AG04449 (cell line): ENCODE results near the gene ZNF385C.

Experiments used
- CTCF ChIA-PET: fragments of 350-600 bp; formaldehyde crosslinking; extraction: SDS; loops from one replicate; lab custom pipeline; 2021; ENCODE audit warnings: antibody characterized with exemption; lab: Yijun Ruan, JAX
- POLR2A ChIA-PET: fragments of 400-600, 350-600 bp; formaldehyde crosslinking; extraction: SDS; loops from one replicate; lab custom pipeline; 2020; ENCODE audit warnings: antibody characterized with exemption, inconsistent platforms; lab: Yijun Ruan, JAX
- DNase-seq: peaks from one replicate; pipeline ENCODE4 v3.0.0-alpha.2; 2010; ENCODE audit warnings: low read depth, low spot score
- H3K4me3 ChIP-seq: 2 replicates; pipeline ENCODE4 v1.5.1; 2011; ENCODE audit warnings: low read depth, mild to moderate bottlenecking, control low read depth, low read length
- TF ChIP-seq, protein P1 (sequence below): IDR thresholded peaks from one replicate; pipeline ENCODE4 v1.5.1; 2011; ENCODE audit warnings: mild to moderate bottlenecking, moderate library complexity, low read length, control low read depth, inconsistent platforms; ENCODE audit not compliant: insufficient read depth; ENCODE audit errors: missing control alignments

Gene ZNF385C

GRCh38 chr17:42071810-42072209 lies 26.5 kb downstream of the ZNF385C start:
- no peak overlapping the region for H3K4me3 ChIP-seq
- no peak for DNase-seq
- ChIA-PET POLR2A (no interaction called here), CTCF (interaction anchor here (1.0 to 1.7 kb wide), 4 partner anchors 17 to 47 kb away, joined by 3 to 6 read pairs (median 4); no protein-coding TSS in a partner anchor)
- TF ChIP-seq, protein P1, sequence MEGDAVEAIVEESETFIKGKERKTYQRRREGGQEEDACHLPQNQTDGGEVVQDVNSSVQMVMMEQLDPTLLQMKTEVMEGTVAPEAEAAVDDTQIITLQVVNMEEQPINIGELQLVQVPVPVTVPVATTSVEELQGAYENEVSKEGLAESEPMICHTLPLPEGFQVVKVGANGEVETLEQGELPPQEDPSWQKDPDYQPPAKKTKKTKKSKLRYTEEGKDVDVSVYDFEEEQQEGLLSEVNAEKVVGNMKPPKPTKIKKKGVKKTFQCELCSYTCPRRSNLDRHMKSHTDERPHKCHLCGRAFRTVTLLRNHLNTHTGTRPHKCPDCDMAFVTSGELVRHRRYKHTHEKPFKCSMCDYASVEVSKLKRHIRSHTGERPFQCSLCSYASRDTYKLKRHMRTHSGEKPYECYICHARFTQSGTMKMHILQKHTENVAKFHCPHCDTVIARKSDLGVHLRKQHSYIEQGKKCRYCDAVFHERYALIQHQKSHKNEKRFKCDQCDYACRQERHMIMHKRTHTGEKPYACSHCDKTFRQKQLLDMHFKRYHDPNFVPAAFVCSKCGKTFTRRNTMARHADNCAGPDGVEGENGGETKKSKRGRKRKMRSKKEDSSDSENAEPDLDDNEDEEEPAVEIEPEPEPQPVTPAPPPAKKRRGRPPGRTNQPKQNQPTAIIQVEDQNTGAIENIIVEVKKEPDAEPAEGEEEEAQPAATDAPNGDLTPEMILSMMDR, result no peak

DNA sequence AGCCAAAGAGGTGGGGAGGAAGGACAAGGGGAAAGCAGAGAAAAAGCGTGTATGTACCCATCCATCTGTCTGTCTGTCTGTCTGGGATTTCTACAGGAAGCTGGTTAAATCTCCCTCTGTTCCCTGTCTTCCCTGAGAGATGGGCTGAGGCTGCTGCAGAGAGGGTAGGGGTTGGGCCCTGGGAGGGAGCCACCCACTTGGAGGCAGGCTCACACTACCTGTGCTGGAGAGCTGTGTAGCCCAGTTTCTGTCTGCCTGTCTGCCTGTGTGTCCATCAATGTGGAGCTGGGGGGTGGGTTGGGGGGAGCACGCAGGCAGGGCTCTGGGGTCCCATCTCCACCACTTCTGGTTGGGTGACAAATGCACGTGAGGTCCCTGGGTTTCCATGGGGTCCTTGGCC lies 29.3 kb downstream of the ZNF385C start:
- ChIA-PET POLR2A (no interaction called here), CTCF (interaction anchor here (0.9 to 4.8 kb wide), 10 partner anchors 7 to 106 kb away, joined by 3 to 43 read pairs (median 12); partner anchors contain the start of genes KAT2A and ZNF385C)
- no peak for DNase-seq
- no peak overlapping the region for H3K4me3 ChIP-seq
- TF ChIP-seq, protein P1, result no peak

- TF ChIP-seq, protein P1, result peak; percentile 89
- DNase-seq, result no peak
- ChIA-PET CTCF (interaction anchor here (0.6 to 4.8 kb wide), 37 partner anchors 8 to 450 kb away, joined by 3 to 43 read pairs (median 7); partner anchors contain the start of genes DHX58, GHDC, KAT2A and ZNF385C), POLR2A (no interaction called here)
- no peak overlapping the region for H3K4me3 ChIP-seq
Observed at GRCh38 chr17:42067371-42068091, 30.7 kb downstream of the ZNF385C start.

DNA sequence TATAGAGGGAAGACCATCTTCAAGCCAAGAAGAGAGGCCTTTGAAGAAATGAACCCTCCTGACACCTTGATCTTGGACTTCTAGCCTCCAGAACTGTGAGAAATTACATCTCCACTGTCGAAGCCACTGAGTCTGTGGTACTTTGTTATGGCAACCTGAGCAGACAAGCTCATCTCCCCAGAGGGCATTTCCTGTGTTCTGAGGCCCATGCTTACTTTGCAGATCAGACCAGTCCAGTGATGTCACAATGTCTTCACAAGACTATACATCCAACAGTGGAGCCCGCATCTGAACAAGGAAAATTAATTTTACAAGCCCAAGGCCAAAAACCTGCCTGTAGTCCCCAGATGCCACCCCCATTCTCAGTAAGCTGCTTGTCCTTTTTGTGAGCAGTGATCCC lies 33.1 kb downstream of the ZNF385C start:
- POLR2A ChIA-PET, result no interaction called here
- H3K4me3 ChIP-seq, result no peak overlapping the region
- DNase-seq, result no peak
- CTCF ChIA-PET, result interaction anchor here (0.8 to 4.8 kb wide), 21 partner anchors 9 to 115 kb away, joined by 3 to 43 read pairs (median 6); partner anchors contain the start of genes DHX58, KAT2A, KCNH4 and NKIRAS2
- TF ChIP-seq, protein P1, result no peak

GRCh38 chr17:42062681-42063080 lies 35.6 kb downstream of the ZNF385C start:
- no peak overlapping the region for H3K4me3 ChIP-seq
- DNase-seq, result no peak
- TF ChIP-seq, protein P1, result no peak
- ChIA-PET POLR2A (no interaction called here), CTCF (interaction anchor here (1.5 to 2.3 kb wide), 2 partner anchors 23 to 37 kb away, joined by 6 to 7 read pairs; no protein-coding TSS in a partner anchor)

GRCh38 chr17:42061646-42062487 lies 36.4 kb downstream of the ZNF385C start:
- TF ChIP-seq, protein P1, result no peak
- CTCF ChIA-PET, result interaction anchor here (1.0 to 2.3 kb wide), 3 partner anchors 36 to 99 kb away, joined by 3 to 7 read pairs (median 6); no protein-coding TSS in a partner anchor
- no peak for DNase-seq
- POLR2A ChIA-PET, result no interaction called here
- no peak overlapping the region for H3K4me3 ChIP-seq
